K562 (cell line): ENCODE data around the gene LZTR1. TPM values are rescaled to one million over a fixed set of nuclear protein-coding genes. Genes with fewer than 3 reads are reported as not detected.
A peak's percentile ranks its signal among the peaks of the same experiment; 100 is the strongest.

ENCODE experiments used
- ATF1 ChIP-seq, 2 experiments: fragments of 450-650 bp in 1 of 2; IDR thresholded peaks; 2 replicates each; pipeline ENCODE4 v1.6.1; 2016; ENCODE audit warnings: missing compliant biosample characterization in 1 of 2, missing genetic modification characterization in 1 of 2
- BRD9 ChIP-seq: fragments of 450-650 bp; IDR thresholded peaks from 2 replicates; pipeline ENCODE4 v1.6.1; 2018; ENCODE audit warnings: low read depth; ENCODE audit not compliant: partially characterized antibody
- CBX2 ChIP-seq: fragments of 200-600 bp; sonication (generic); IDR thresholded peaks from one replicate; pipeline ENCODE4 v1.6.1; 2012; ENCODE audit warnings: mild to moderate bottlenecking, low read length, inconsistent platforms; ENCODE audit not compliant: insufficient read depth, poor library complexity, severe bottlenecking
- ETV1 ChIP-seq: fragments of 450-650 bp; conservative IDR thresholded peaks from 2 replicates; pipeline ENCODE4 v1.6.1; 2016; ENCODE audit warnings: missing genetic modification characterization, control low read depth, low read depth, missing compliant biosample characterization
- FOXP4 ChIP-seq: sonication (generic); formaldehyde crosslinking; IDR thresholded peaks from 2 replicates; pipeline ENCODE4 v1.8.0; 2022; ENCODE audit warnings: mild to moderate bottlenecking, missing genetic modification reagents, borderline replicate concordance
- IRF2 ChIP-seq: sonication (generic); formaldehyde crosslinking; IDR thresholded peaks from 2 replicates; pipeline ENCODE4 v1.8.1; 2022; ENCODE audit warnings: mild to moderate bottlenecking, missing genetic modification reagents
- MTF1 ChIP-seq: fragments of 250-450 bp; sonication (Bioruptor Pico); IDR thresholded peaks from 2 replicates; pipeline ENCODE4 v1.9.0; 2021; ENCODE audit warnings: moderate library complexity, mild to moderate bottlenecking, inconsistent platforms, borderline replicate concordance
- NR2C2 ChIP-seq, 2 experiments: fragments of 200-800 bp in 1 of 2; sonication (Bioruptor generic) in 1 of 2; sonication (generic) in 1 of 2; formaldehyde crosslinking in 1 of 2; IDR thresholded peaks; 2 replicates each; pipeline versions ENCODE4 v1.6.1 to v1.8.0; 2016 to 2022; ENCODE audit warnings: mild to moderate bottlenecking in 1 of 2, missing compliant biosample characterization in 1 of 2, missing genetic modification characterization in 1 of 2, missing genetic modification reagents in 1 of 2
- NR4A1 ChIP-seq, 2 experiments: fragments of 250-450 bp in 1 of 2; fragments of 450-650 bp in 1 of 2; sonication (Bioruptor Pico) in 1 of 2; IDR thresholded peaks; 2 replicates each; pipeline versions ENCODE4 v1.4.0 to v1.6.1; 2016 to 2020; ENCODE audit warnings: mild to moderate bottlenecking in 2 of 2, missing compliant biosample characterization in 1 of 2, missing genetic modification characterization in 1 of 2, moderate library complexity in 1 of 2
- POLR2AphosphoS5 ChIP-seq: IDR thresholded peaks from 2 replicates; pipeline ENCODE4 v1.6.1; 2011; ENCODE audit warnings: mild to moderate bottlenecking, low read depth, low read length, moderate library complexity; ENCODE audit not compliant: control insufficient read depth, insufficient read depth
- PRPF4 ChIP-seq: fragments of 200-400 bp; formaldehyde crosslinking; IDR thresholded peaks from one replicate; pipeline ENCODE4 v1.6.1; 2017; ENCODE audit warnings: low read length, low read depth, mild to moderate bottlenecking; ENCODE audit not compliant: insufficient read depth, poor library complexity, severe bottlenecking
- PTTG1 ChIP-seq: fragments of 450-650 bp; IDR thresholded peaks from 2 replicates; pipeline ENCODE4 v1.6.1; 2016; ENCODE audit warnings: low read depth, mild to moderate bottlenecking, missing genetic modification characterization, missing compliant biosample characterization
- SRSF1 ChIP-seq: fragments of 200-400 bp; formaldehyde crosslinking; IDR thresholded peaks from 2 replicates; pipeline ENCODE4 v1.6.1; 2017; ENCODE audit warnings: mild to moderate bottlenecking, low read depth, low read length, moderate library complexity
- ZBTB17 ChIP-seq: fragments of 450-650 bp; formaldehyde crosslinking; IDR thresholded peaks from 2 replicates; pipeline ENCODE4 v1.4.0; 2020; ENCODE audit warnings: mild to moderate bottlenecking
- ZBTB49 ChIP-seq: sonication (generic); formaldehyde crosslinking; IDR thresholded peaks from 2 replicates; pipeline ENCODE4 v1.8.0; 2022; ENCODE audit warnings: missing genetic modification reagents, mild to moderate bottlenecking, borderline replicate concordance
- ZNF212 ChIP-seq: fragments of 450-650 bp; formaldehyde crosslinking; IDR thresholded peaks from 2 replicates; pipeline ENCODE4 v1.4.0; 2020; ENCODE audit warnings: mild to moderate bottlenecking
- ZNF316 ChIP-seq: fragments of 450-650 bp; IDR thresholded peaks from 2 replicates; pipeline ENCODE4 v1.6.1; 2016
- ZNF395 ChIP-seq: fragments of 200-800 bp; sonication (Bioruptor generic); IDR thresholded peaks from 2 replicates; pipeline ENCODE4 v1.6.1; 2017; ENCODE audit warnings: missing genetic modification characterization, missing compliant biosample characterization
- ZNF445 ChIP-seq: fragments of 250-450 bp; sonication (Bioruptor Pico); IDR thresholded peaks from 2 replicates; pipeline ENCODE4 v1.4.0; 2020; ENCODE audit warnings: low read depth, mild to moderate bottlenecking, moderate library complexity
- ZSCAN32 ChIP-seq: fragments of 450-650 bp; formaldehyde crosslinking; IDR thresholded peaks from 2 replicates; pipeline ENCODE4 v1.4.0; 2020; ENCODE audit warnings: mild to moderate bottlenecking, moderate library complexity
- polyA plus RNA-seq, 8 experiments: library from polyadenylated mRNA; depleted of rRNA in 4 of 8; stranded (reverse) in 5 of 8; unstranded in 3 of 8; fragments of >200 nt; fragmentation: Nextera tagmentation in 2 of 8; fragmentation: Illumina TruSeq in 1 of 8; extraction: Ambion mirVana in 2 of 8; extraction: Trizol in 1 of 8; gene quantifications; 2 replicates each; pipeline versions ENCODE4 v1.2.1 to v1.2.3, GENCODE V29; 2011 to 2014; ENCODE audit warnings: inconsistent platforms in 1 of 8, missing spikeins in 1 of 8
- total RNA-seq, 7 experiments: library from RNA; depleted of rRNA in 6 of 7; stranded (reverse); fragments of >200 nt in 6 of 7; fragmentation: Illumina TruSeq in 2 of 7; extraction: Trizol in 2 of 7; gene quantifications; 2 replicates each; pipeline versions ENCODE4 v1.2.1 to v1.2.3, GENCODE V29; 2011 to 2021; ENCODE audit warnings: low replicate concordance in 1 of 7

Gene LZTR1
- total and polyA plus RNA-seq, 9 of the 15 experiments (the other 6 are each of a cell fraction or from before 2014, with no cell fraction given): 2.2 to 135 (median 63.0) TPM

- TF ChIP-seq NR2C2 (CRISPR knock-in tag; IDR thresholded peaks at IDR 0.05) (no peak), NR2C2 (tag; IDR thresholded peaks at IDR 0.05) (no peak), ZNF212 (CRISPR knock-in tag) (no peak), FOXP4 (CRISPR knock-in tag) (no peak), ZNF395 (no peak), ZBTB49 (CRISPR knock-in tag) (no peak), NR4A1 (CRISPR knock-in tag; IDR thresholded peaks at IDR 0.05) (peak; percentile 23; the same call in 1 of the 2 replicates), NR4A1 (tag; IDR thresholded peaks at IDR 0.05) (no peak), CBX2 (no peak), MTF1 (CRISPR knock-in tag) (peak; percentile 10; the same call in 1 of the 2 replicates), BRD9 (no peak), PTTG1 (tag) (no peak), POLR2AphosphoS5 (no peak), IRF2 (CRISPR knock-in tag) (no peak), ZNF316 (no peak), ATF1 (CRISPR knock-in tag; IDR thresholded peaks at IDR 0.05) (no peak), ATF1 (tag; IDR thresholded peaks at IDR 0.05) (no peak), ETV1 (tag) (no peak), PRPF4 (no peak), ZBTB17 (no peak), ZSCAN32 (CRISPR knock-in tag) (no peak), SRSF1 (no peak), ZNF445 (no peak)
Measured at GRCh38 chr22:20980938-20981722, 967 bp upstream of the LZTR1 start (continued).
